Stimulated activated CD8-positive, alpha-beta memory T cell treated with anti-CD3 and anti-CD28 coated beads, Interleukin-7, amount 100 ng/mL, for 24 hours (primary cell): ENCODE results near the gene NUDT9.
"Not testable (repeated sequence)": the region's sequence is repeated elsewhere in the genome, so short reads cannot be mapped to it uniquely, and the experiment has no call there.

Experiments
- DNase-seq: peaks from one replicate; pipeline ENCODE4 v3.0.0-alpha.2; 2020; ENCODE audit warnings: low read depth

Gene NUDT9

GRCh38 chr4:87409420-87409939, 12.9 kb upstream of the NUDT9 start:
- no peak for DNase-seq

DNA sequence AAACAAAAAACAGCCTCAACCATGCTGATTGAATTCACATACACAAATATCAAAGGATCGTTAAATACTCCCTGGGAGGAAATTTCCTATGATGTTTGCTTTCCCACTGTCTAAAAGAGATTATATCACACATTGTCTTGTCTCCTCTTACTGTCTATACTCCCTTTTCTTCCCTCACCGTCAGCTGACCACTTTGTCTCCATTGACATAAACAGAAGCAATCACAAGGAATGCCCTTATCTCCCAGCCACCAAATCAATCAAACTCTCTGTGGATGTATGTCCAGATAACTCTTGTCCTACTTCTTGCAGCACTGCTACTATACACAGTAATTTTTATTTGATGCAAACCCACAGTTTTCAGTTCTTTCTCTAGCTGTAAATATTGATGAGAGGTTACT, 12.2 kb upstream of the NUDT9 start:
- DNase-seq, result no peak

GRCh38 chr4:87410679-87411078, 11.7 kb upstream of the NUDT9 start:
- DNase-seq, result no peak

DNA sequence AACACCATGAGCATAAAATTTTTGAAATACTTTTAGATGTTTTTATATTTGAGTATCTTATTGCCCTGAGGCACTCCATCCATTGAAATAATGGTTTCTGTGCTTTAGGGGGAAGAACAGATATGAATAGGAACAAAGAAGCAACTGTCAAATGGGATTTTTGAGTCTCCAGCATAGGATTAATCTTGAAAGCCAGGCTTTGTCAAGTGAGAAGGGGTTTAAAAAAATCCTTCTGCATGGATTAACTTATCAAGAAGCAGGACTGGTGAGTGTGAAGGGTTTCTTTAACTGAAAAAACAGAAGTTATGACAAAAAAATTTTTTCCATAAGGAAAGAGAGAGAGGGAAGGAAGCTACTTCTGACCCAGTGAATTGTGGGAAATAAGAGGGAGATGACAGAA, 7.6 kb upstream of the NUDT9 start:
- DNase-seq, result no peak

GRCh38 chr4:87416965-87417364, 5.4 kb upstream of the NUDT9 start:
- DNase-seq, result no peak

DNA sequence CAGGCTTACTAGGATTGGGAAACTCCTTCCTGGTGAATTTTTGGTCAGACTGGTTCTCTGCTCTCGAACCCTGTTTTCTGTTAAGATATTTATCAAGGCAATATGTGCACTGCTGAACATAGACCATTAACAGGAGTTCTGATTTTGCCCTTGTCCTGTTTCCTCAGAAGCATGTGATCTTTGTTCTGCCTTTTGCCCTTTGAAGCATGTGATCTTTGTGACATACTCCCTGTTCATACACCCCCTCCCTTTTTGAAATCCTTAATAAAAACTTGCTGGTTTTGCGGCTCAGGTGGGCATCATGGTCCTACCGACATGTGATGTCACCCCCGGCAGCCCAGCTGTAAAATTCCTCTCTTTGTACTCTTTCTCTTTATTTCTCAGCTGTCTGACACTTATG, 4.0 kb upstream of the NUDT9 start:
- not testable (repeated sequence) for DNase-seq

DNA sequence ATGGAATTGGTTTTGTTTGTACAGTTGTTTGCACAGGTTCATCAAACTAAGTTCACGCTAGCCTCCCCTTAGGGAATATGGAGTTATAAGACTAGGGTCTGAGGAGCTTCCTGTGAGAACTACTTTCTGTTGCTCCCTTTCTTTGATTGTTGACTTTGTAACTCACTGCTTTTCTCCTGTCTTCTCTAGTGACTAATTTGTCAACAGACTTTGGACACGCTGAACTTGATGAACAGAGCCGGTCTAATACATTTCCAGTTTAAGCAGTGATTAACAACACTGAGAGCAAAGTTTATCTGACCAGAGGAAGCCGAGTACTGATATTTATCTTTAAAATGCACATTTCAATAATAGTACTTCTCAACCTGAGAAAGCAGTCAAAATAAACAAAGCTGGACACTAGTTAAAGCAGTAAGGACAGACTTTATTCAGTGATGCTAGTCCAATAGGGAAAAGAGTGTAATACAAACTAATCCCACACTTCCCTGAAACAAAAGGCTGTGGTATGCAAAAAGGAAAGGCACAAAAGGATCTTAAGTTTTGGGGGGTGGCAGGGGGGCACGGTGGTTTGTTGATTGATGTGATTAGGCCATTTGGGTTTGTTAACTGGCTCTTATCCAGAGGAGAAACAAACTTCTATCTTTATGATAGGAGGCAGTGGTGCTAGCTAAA, 2.7 kb upstream of the NUDT9 start:
- no peak for DNase-seq

GRCh38 chr4:87420276-87420830, 2.0 kb upstream of the NUDT9 start:
- no peak for DNase-seq

- DNase-seq, result no peak
Measured at GRCh38 chr4:87423317-87424098, 1.1 kb downstream of the NUDT9 start.

DNA sequence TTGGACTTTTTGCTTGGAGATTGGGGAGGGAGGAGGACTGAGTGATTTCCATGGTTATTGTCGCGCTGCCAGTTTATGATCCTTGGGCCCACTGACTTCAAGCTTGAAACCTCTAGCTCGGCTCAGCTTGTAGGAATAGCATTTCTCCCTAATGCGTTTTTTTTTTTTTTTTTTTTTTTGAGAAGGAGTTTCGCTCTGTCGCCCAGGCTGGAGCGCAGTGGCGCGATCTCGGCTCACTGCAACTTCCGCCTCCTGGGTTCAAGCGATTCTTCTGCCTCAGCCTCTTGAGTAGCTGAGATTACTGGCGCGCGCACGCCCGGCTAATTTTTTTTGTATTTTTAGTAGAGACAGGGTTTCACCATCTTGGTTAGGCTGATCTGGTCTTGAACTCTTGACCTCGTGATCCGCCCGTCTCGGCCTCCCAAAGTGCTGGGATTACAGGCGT, 1.7 kb downstream of the NUDT9 start:
- DNase-seq, result not testable (repeated sequence)

GRCh38 chr4:87425711-87426110, 3.3 kb downstream of the NUDT9 start:
- no peak for DNase-seq

DNA sequence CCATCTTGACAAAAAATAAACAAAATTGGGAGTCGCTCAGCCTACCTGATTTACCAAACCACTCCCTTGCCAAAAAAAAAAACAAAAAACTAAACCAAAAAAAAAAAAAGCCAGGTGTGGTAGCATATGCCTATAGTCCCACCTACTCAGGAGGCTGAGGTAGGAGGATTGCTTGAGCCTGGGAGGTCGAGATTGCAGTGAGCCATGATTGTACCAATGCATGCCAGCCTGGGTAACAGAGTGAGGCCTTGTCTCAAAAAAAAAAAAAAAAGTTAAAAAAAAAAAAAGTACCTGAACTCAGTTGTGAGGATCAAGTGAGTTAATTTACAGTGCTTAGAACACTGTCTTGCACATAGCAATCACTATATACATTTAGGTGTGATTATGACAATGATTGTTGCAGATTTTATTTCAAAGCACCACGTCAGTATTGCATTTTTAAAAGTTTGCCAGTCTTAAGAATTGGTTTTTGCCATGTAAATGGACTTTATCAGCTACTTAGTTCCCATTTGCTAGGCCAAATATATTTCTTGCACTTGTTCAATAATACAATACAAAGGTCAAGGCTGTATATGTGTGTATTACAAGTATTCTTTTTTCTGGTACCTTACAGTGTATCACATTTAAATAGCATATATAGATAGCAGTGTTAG, 4.6 kb downstream of the NUDT9 start:
- DNase-seq, result no peak

DNA sequence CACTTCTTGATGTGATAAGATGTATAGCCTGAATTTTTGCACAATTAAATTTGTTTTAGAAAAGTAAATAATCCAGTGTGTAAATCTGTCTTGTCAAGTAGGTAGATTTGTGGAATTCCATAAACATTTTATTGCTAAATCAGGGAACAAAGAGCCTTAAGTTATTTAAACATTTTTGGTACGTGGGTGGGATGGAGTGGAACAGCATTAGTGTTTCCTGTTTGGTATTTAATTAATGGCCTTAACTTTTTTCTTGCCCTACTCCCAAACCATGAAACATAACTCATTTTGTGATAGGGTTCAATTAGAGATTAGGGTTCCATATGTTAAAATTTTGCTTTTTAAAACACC, 5.1 kb downstream of the NUDT9 start:
- DNase-seq, result no peak

DNA sequence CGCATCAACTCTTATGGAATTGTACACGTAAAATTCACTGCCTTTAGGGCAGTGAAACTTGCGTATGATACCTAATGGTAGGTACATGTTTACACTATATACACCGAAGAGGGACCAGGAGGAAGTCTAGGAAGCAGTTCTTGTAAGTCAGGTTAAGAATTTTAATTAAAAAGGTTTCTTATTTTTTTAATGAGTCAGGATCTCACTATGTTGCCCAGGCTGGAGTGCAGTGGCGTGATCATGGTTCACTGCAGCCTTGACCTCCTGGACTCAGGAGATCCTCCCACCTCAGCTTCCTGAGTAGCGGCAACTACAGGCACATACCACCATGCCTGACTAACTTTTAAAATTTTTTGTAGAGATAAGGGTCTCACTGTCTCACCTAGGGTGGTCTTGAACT, 6.6 kb downstream of the NUDT9 start:
- no peak for DNase-seq

DNA sequence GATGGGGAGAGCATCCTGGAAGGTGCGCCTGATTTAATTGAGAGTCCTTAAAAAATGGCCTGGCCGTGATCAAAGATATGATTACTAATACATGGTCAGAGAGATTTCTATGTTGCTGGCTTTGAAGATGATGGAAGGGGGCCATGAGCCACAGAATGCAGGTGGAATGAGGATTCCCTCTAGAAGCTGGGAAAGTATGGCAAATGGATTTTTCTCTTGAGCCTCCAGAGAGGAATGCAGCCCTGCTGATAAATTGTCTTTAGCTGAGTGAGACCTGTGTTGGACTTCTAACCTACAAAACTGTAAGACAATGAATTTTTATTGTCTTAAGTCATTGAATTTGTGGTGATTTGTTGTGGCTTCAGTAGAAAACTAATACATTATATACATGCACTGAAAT, 7.7 kb downstream of the NUDT9 start:
- DNase-seq, result no peak

- no peak for DNase-seq
Measured at GRCh38 chr4:87433342-87433741, 11.0 kb downstream of the NUDT9 start.

- no peak for DNase-seq
Measured at GRCh38 chr4:87442889-87443288, 20.5 kb downstream of the NUDT9 start.

DNA sequence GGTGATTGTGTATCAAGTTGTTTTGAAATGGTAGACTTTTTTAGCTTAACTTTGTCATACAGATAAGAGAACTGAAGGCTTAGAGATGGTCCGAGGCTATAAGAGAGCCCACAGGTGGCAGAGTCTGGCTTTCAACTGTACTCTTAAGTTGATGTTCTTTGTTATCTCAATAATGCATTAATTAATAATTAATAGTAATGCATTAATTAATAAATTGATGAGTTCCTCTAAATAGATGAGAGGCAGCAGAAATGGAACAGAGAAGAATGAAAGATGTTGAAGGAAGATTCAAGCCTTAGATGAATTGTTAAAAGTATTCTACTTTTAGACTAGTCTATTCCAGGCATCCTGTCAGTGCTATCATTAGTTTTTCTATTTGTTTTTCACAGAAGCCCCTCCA, 22.4 kb downstream of the NUDT9 start:
- no peak for DNase-seq

- DNase-seq, result no peak
Measured at GRCh38 chr4:87445964-87446363, 23.6 kb downstream of the NUDT9 start.

- not testable (repeated sequence) for DNase-seq
Measured at GRCh38 chr4:87446375-87446774, 24.0 kb downstream of the NUDT9 start.

DNA sequence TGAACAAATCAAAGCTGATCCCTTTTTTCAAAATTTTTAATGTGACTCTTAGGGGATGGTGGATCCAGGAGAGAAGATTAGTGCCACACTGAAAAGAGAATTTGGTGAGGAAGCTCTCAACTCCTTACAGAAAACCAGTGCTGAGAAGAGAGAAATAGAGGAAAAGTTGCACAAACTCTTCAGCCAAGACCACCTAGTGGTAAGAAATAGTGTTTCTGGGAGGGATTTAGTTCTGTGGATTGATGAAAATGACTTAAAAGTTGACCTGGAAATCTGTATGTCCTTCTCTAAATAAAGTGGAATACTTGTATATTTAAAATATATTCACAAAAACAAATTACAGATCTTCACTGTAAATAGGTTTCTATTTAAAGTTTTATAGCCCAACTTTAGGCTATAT, 29.2 kb downstream of the NUDT9 start:
- DNase-seq, result no peak

- DNase-seq, result no peak
Measured at GRCh38 chr4:87458913-87459312, 36.5 kb downstream of the NUDT9 start.

- no peak for DNase-seq
Measured at GRCh38 chr4:87461281-87461700, 38.9 kb downstream of the NUDT9 start.
